GM19452 (cell line): ENCODE measurements around the gene ETFA.
"Not testable (repeated sequence)": the region's sequence is repeated elsewhere in the genome, so short reads cannot be mapped to it uniquely, and the experiment has no call there.

ENCODE experiments used
- ATAC-seq: cut with Tn5 transposase; IDR thresholded peaks from one replicate; pipeline ENCODE4 v1.9.1; 2021; ENCODE audit not compliant: unreplicated experiment

ETFA gene

DNA sequence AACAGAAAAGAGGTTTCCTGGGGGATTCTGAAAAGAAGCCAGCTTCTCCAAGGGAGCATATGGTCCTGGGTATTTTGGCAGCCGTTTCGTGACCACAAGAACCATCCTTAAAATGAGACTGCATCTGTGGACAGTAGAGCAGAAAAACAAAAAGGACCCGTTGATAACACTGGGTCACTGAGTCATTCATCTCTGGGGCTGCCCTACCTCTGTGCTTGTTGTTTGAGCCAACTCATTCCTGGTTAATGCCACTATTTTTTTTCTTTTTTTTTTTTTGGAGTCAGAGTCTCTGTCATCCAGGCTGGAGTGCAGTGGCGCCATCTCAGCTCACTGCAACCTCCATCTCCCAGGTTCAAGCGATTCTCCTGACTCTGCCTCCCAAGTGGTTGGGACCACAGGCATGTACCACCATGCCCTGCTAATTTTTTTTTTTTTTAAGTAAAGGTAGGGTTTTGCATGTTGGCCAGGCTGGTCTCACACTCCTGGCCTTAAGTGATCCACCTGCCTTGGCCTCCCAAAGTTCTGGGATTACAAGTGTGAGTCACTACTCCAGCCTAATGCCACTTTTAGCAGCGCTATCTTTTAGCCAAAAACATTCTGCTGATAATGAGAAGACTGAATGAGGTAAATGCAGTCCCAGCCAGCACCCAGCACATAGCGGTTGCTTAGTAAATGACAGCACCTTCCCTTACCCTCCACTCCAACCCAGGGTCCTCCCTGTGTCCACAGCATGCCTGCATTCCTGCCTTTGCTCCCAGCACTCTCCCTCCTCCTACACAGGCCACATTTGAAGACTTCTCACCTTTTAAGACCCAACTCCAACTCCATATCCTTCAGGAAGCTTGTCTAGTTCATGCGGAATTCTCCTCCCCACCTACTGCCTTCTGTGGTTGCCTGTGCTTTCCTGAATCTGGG lies 16.2 kb upstream of the ETFA start:
- no peak for ATAC-seq

DNA sequence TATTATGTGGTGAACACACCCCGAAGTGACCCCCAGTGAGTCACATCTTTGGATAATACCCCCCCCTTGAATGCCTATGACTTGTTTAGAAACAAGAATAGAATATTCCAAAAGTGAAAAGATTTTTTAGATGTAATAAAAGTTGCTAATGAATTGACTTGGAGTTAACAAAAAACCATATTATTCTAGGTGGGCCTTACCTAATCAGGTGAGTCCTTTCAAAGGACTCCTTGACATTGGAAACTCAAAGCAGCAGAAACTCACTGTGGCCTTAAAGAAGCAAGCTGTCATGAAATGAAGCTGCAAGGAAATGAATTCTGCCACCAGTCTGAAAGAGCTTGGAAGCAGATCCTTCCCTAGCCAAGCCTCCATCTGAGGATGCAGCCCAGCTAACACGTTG lies 14.4 kb upstream of the ETFA start:
- ATAC-seq: no peak

DNA sequence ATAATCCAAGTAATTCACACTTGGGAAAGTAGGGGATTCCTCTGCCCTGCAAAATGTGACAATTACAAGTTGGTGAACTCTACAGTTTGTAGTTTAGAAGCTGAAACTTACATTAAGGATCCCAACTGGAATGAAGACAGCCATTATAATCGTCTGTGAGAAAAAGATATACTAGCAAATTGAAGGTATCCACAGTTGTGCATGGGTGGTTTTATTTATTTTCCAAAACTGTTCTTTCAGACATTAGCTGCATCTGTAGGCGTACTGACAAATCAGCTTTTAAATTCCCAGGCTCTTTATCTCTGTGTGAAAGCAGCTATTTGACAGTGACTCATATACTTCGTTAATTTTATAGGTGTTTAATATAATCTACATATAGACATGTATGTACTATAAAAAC lies 12.8 kb upstream of the ETFA start:
- ATAC-seq: no peak

DNA sequence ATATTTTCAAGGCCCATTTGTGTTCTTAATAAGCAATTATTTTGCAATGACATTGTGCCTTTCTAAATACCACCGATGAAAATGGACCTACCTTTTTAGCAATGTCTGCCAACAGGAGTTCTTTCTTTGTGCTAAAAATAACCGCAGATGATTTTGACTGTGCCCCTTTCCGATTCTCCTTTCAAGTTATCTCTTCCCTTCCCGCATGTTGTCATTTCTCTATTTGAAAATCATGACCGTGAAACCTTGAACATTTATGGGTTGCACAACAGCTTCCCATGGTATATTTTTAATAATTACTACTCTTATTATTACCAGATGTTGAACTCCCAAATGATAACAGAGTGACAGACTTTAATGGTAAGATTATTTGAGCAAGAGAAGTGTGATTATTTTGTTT lies 10.3 kb upstream of the ETFA start:
- no peak for ATAC-seq

DNA sequence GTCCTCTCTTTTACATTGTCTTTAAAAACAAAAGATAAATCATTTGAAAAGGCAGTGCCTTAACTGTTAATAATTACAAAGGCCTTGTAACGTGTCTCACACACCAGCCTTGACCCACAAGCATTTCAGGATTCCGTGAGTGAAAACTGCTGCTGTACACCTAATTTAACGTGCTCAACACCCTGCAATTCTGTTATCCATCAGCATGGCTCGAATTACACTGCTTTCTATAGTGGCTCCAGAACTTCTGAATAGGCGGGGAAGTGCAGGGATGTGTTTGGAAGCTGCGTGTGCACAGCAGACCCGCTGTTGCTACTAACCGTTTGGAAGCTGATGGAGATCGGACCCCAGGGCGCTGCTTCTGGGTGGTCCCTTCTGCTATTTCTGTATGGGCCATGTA lies 9.9 kb upstream of the ETFA start:
- ATAC-seq: no peak

DNA sequence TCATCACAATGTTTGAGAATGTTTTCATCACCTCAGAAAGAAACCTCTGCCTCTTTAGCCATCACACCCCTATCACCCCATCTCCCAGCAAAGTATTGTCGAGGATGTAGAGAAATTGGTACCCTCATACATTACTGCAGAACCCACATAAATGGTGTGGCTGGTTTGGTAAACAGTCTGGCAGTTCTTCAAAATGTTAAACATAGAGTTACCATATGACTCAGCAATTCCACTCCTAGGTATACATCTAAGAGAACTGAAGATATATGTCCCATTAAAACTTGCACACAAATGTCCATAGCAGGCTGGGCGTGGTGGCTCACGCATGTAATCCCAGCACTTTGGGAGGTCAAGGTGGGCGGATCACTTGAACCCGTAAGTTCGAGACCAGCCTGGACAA lies 8.7 kb upstream of the ETFA start:
- no peak for ATAC-seq

DNA sequence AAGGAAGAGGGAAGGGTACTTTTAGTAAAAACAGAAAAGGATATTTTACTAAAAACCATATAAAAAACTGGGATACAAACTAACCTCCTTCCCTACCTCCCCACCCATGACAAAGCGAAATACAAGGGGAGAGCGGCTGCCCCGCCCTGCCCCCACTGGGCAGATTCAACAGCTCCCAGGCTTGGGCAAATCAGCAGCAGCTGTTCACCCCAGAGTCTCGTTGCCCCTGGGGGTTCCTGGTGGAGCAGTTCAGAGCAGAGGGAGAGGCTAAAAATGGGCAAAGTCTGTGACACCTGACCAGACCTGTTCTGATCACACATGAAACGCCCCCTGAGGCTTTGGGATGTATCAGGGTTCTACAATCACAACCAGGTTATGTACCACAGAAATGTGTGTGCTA lies 2.5 kb upstream of the ETFA start:
- ATAC-seq: no peak

DNA sequence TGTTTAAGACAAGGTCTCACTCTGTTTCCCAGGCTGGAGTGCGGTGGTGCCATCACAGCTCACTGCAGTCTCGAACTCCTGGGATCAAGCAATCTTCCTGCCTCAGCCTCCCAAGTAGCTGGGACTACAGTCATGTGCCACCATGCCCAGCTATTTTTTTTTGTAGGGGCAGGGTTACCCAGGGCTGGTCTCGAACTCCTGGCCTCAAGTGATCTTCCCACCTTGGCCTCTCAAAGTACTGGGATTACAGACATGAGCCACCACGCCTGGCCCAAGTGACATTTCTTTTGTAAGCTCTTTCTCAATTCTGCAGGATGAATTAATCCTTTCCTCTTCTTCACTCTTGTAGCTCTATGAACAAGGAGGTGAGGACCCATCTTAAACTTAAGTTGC lies 1.9 kb upstream of the ETFA start:
- ATAC-seq: not testable (repeated sequence)

DNA sequence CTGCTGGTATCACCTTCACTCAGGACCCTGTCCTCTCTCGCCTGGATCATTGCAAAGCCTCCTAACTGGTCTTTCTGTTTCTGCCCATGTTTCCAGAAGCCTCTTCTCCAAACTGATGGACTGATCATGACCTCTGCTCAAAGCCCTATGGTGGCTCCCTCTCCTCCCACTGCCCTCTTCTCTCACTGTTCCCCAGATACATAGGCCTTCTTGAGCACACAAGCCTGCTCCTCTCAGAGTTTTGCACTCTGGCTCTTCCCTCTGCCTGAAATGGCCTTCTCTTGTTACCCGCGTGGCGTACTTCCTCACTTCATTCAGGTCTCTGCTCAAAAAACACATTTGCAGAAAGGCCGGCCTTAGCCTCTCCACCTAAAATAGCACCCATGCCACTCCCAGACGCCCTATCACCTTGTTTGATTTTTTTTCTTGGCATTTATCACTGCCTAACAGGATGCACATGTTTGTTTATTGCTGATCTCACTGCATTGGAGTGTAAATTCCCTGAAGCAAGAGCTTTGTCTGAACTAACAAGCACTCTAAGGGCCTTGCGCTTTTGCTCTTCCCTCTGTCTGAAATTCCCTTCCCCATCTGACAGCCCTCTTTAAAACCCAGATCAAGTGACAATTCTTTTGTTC lies 1.4 kb upstream of the ETFA start:
- no peak for ATAC-seq

DNA sequence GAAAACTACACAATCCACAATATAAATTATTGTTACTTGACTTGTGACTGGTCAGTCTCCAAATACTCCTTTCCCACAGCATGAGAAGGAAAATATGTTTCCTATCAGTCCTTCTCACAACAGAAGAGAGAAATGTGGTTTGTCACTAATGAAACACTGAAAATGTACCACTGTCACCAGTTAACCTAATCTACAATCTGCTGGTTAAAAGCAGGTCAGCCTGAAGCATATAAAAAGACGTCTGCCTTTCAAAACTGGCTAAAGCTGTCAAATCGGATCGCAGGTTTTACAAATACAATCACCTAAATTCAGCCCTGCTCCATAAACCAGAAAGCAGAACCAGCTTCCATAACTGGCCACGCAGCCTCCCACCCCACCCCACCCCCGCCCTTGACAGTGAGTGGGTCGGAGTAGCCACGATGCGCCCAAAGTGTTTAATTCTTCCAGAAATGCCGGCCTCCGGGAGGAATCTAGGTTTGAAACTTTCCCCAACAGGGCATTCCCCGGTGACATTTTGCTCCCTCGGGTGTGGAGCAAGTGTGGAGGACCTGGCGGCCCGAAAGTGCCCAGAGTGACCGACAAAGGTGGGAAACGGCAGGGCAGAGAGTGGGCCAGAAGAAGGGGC lies 682 bp downstream of the ETFA start:
- no peak for ATAC-seq

DNA sequence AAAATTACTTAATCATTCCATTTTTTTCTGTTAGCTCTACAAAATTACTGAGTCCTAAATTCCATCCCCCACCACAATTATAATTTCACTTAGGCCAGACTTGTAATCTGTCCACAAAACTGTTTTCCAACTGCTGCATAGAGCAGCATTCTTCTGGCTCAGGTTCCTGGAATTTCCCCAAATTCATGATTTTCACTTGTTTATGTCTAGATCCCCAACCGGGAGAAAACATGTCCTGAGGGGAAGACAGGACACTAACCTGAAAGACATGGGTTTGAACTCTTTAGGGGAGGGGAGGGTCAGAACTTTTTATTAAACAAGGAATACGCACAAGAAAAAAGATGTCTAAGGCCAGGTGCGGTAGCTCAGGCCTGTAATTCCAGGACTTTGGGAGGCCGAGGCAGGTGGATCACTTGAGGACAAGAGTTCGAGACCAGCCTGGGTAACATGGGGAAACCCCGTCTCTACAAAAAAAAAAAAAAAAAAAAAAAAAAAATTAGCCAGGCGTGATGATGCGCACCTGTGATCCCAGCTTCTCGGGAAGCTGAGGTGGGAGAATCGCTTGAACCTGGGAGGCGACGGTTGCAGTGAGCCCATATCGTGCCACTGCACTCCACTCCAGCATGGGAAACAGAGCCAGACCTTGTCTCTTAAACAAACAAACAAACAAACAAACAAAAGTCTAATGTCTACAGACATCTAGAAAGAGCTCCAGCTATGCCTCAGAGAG lies 1.5 kb downstream of the ETFA start:
- no peak for ATAC-seq

DNA sequence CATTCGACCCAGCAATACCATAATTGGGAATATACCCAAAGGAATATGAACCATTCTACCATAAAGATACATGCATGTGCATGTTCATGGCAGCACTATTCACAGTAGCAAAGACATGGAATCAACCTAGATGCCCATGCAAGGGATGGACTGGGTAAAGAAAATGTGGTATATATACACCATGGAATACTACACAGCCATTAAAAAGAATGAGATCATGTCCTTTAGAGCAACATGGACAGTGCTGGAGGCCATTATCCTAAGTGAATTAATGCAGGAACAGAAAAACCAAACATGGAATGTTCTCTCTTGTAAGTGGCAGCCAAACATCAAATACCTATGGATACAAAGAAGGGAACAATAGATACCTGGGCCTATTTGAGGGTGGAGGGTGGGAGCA lies 7.4 kb downstream of the ETFA start:
- ATAC-seq: no peak

DNA sequence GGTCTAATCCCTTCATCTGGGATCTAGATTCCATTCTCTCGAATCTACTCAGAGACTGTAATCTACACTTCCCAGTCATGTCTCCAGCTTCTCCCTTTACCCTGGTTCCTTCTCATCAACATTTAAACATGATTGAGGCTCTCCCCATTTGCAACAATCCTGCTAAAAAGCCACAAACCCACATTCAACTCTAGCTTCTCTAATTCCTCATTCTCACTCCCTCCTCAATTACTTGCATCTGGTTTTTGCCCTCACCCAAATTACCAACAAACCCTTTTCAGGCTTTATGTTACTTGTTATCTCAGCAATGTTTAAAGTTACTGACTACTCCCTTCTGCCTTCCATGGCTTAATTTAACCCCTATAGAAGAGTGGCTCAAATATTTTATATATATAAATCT lies 11.5 kb downstream of the ETFA start:
- ATAC-seq: no peak

DNA sequence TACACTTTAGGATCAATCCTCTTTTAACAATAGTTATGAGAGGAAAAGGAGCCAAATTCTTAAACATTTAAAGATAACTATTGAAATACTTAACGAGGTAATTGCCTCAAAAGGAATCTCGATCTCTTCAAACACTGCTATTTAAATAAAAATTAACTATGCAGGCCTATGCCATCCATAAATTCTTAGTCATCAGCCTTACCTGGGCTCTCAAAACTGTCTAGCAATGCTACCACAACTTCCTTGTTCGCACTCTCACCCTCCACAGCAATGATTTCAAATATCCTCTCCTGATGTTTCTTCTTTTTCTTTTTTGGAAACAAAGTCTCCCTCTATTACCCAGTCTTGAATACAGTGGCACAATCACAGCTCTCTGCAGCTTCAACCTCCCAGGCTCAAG lies 12.3 kb downstream of the ETFA start:
- ATAC-seq: no peak

DNA sequence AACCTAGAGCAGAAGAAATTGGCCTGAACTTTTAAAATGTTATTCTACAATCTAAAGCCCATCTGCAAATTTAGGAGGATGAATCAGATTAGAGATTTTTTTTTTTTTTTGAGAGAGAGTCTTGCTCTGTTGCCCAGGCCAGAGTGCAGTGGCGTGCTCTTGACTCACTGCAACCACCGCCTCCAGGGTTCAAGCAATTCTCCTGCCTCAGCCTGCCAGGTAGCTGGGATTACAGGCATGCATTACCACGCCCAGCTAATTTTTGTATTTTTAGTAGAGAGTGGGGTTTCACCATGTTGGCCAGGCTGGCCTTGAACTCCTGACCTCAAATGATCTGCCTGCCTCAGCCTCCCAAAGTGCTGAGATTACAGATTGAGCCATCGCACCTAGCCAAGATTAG lies 13.3 kb downstream of the ETFA start:
- not testable (repeated sequence) for ATAC-seq

DNA sequence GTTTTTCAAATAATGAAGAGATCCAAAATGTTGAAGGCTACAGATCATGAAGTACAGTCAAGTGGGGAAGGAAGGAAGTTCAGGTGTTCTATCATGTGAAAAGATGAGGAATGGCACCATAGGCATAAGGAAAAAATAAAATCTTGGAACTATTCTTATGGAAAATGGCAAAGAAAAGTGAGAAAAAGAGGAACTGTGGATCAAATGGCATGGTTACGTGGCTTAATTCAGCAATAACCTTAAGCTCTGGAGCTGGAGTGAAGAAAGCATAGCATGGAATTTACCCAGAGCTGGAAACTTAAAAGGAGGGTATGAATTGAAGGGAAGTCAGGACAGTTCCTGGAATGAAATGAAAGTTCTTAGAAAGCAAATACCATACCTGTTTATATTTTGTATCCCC lies 14.4 kb downstream of the ETFA start:
- ATAC-seq: no peak

DNA sequence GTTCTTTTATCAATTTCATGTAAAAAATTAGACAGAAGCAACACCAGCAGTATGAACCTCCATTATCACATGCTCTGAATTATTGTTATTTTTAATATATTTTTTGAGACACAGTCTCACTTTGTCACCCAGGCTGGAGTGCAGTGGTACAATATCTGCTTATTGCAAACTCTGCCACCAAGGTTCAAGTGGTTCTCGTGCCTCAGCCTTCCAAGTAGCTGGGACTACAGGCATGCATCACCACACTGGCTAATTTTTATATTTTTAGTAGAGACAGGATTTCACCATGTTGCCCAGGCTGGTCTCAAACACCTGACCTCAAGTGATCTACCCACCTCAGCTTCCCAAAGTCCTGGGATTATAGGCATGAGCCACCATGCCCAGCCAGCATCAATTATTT lies 16.8 kb downstream of the ETFA start:
- ATAC-seq: not testable (repeated sequence)

DNA sequence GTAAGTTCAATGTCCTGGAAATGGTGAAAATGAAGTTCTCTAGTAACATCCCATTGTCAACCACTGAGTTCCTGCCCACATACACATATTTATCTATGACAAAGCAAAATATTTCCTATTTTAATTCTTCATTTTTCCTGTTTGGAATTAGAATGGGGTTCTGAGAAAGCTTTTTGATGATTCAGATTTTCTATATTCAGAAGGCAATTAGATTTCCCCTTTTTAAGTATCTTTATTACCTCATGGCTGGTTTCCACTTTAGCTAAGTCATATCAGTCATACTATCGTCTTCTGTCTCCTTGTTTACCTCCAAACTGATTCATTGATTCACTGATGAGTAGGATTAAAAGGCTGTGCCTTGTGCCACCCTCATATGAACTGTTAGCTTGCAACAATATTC lies 17.9 kb downstream of the ETFA start:
- no peak for ATAC-seq

DNA sequence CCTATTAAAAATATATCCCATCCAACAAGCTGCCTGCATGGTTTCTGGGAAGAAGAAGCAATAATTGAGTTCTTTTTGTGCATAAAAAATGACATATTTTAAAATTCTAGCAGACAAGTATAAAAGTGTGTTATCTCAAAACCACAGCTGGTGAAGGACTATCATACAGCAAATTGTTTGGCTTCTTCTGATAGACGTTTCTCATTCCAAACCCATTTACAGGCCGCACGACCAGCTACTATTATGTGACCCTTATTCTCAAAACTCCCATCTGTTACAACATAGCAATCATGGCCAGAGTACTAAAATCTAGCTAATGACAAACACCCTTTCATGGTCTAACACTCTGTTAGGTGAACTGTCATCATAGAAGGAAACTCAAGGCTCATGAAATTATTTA lies 21.7 kb downstream of the ETFA start:
- ATAC-seq: no peak

DNA sequence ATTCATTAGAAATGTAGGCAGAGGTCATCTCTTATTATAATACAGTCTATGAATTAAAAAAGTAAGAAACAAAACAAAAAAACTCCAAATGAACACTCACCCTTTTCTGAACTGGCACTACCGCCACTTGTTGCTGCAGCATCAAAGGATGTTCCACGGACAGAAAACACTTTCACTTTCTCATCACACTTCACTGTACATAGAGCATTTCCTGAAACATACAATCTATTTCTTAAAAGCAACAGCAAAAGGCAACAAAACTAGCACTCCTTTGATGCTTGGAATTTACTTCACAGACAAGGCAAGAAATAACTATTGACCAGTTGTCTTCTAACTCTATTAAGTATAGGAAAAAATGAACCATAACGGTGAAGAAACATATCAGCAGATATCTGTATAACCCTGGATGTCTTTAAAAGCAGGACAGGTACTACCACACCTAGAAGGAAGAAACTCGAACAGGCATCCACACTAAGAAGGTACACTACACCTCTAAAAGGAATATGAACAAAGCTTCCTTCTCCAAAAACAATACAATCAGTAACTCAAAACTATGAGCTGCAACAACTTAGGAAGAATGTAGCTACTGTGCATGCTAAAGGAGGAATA lies 24.9 kb downstream of the ETFA start:
- ATAC-seq: peak; percentile 69

DNA sequence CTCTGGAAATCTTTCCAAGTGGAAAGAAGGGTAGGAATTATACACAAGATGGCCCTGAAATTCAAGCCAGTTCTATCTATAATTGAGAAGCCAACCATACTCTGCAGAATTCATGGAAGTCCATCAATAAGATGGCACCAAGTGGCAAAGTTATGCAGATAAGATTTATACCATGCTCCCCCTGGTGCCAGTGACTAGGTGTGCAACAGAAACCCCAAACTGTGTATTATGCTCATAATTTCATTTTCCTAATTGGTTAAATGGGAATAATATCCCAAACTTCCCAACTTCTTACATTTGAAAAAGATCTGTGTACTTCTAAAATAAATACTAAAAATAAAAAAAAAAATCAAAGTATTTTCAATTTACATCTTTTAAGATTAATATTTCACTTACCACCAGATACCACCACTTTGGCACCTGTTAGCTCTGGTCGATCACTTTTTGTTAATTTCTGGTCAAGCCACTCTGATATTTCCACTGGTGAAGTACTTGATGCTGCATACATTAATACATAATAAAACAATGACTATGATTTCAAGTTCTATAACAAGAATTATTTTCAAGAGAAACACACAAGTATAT lies 25.9 kb downstream of the ETFA start:
- no peak for ATAC-seq
